ENCODE data around the gene CLCN7. TPM values are rescaled to one million over a fixed set of nuclear protein-coding genes. Genes with fewer than 3 reads are reported as not detected.

Gene CLCN7
- total RNA-seq, 4 donors from 2014 or later: 61.1 to 134 (median 100) TPM

DNA sequence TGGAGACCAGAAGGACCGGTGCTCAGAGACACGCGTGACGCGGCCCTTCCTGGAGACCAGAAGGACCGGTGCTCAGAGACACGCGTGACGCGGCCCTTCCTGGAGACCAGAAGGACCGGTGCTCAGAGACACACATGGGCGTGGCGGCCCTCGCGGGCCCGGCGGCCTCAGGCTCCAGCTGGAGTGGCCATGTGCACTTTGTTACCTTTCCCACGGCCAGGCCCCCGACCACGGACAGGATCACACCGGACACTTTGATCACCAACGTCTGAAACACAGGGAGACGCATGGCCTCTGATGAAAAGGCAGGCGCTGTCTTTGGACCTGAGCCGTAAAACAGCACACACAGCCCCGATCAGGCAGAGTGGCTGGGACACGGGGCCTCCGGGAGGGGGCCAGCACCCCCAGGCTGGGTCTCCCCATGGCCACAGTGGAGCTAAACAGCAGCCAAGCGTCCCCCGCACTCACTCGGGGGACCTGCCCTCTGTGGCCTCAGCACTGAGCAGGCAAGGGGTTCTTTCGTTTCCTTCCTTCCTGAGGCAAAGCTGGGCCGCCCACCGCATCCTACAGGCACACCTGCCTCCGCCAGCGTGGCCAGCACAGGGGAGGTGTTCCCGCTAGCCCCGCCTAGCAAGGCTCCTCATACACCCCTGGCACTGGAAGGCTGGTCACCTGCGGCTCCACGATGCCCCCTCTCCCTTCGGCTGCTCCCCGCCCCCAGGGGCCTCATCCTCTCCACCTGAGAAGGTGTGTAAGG is 17.2 kb downstream of the CLCN7 start:
- Histone ChIP-seq H3K4me1 (no peaks in the 10 kb centered on the region), H3K27ac (no peak overlapping the region), H3K27me3 (no peaks in the 10 kb centered on the region), H3K4me3 (no peak overlapping the region), H3K9me3 (no peaks in the 10 kb centered on the region), H3K36me3 (peaks cover 87% of the 10 kb centered on the region)
- 90% methylated on average over 39 of the region's 42 CpGs for WGBS
- TF ChIP-seq POLR2AphosphoS5 (IDR thresholded peaks at IDR 0.05): no peak
- no peak for TF ChIP-seq POLR2A (IDR thresholded peaks at IDR 0.05)
- TF ChIP-seq EP300 (IDR thresholded peaks at IDR 0.05): no peak
- TF ChIP-seq, protein P1, sequence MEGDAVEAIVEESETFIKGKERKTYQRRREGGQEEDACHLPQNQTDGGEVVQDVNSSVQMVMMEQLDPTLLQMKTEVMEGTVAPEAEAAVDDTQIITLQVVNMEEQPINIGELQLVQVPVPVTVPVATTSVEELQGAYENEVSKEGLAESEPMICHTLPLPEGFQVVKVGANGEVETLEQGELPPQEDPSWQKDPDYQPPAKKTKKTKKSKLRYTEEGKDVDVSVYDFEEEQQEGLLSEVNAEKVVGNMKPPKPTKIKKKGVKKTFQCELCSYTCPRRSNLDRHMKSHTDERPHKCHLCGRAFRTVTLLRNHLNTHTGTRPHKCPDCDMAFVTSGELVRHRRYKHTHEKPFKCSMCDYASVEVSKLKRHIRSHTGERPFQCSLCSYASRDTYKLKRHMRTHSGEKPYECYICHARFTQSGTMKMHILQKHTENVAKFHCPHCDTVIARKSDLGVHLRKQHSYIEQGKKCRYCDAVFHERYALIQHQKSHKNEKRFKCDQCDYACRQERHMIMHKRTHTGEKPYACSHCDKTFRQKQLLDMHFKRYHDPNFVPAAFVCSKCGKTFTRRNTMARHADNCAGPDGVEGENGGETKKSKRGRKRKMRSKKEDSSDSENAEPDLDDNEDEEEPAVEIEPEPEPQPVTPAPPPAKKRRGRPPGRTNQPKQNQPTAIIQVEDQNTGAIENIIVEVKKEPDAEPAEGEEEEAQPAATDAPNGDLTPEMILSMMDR (IDR thresholded peaks at IDR 0.05): no peak
- DNase-seq (ENCODE audit: low spot score in 2 of 2): no peak

GRCh38 chr16:1456951-1457350 is 17.9 kb downstream of the CLCN7 start:
- Histone ChIP-seq H3K4me3 (no peak overlapping the region), H3K9me3 (no peaks in the 10 kb centered on the region), H3K4me1 (no peaks in the 10 kb centered on the region), H3K27me3 (no peaks in the 10 kb centered on the region), H3K27ac (no peak overlapping the region), H3K36me3 (peaks cover 93% of the 10 kb centered on the region)
- TF ChIP-seq, protein P1 (IDR thresholded peaks at IDR 0.05): no peak
- TF ChIP-seq POLR2AphosphoS5 (IDR thresholded peaks at IDR 0.05) (no peak), POLR2A (IDR thresholded peaks at IDR 0.05) (no peak), EP300 (IDR thresholded peaks at IDR 0.05) (no peak)
- 88% methylated on average over 16 of the region's 16 CpGs for WGBS
- no peak for DNase-seq (ENCODE audit: low spot score in 2 of 2)

DNA sequence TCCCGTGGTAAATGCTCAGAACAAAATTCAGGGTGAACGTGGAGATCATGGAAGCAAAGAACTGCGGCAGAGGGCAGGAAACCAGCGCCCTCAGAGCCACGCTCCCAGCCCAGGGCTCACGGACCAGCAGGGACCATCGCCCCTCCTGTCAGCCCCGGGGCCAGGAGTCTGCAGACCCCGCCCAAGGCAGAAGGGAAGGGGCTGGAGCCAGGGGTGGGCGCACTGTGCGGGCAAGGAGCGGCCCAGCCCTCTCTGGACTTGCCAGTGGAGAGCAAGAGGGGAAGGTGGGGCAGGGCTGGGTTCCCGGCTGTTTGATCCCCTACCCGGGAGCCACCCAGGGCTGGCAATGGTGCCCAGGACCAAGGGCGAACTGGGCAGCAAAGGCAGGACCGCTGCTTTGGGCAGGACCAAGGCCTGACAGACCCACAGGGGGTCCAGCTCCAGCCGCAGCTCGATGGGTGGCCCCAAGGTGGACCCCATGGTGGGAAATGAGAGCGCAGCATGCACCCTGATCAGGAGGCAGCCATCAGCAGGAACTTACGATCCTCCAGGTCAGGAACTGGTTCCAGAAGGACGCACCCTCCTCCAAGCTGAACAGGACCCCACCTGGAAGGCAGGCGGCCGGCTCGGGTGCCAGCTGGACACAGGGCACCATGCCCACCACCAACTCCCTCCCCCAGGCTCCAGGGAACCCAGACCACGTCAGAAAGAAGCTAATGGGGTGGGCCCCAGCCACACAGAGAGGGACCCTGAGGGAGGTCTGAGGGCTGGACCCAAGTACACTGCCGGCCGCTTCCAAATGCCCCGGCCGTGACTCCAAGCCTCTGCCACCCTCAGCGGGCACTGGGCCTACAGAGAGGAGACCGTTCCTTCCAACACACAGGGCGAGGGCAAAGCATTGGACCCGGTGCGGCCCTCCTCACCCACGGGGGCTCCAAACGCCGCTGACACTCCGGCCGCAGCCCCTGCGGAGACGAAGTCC is 19.3 kb downstream of the CLCN7 start:
- 96% methylated on average over 23 of the region's 41 CpGs for WGBS
- Histone ChIP-seq H3K9me3 (no peaks in the 10 kb centered on the region), H3K4me1 (no peaks in the 10 kb centered on the region), H3K27me3 (no peaks in the 10 kb centered on the region), H3K36me3 (peaks cover 93% of the 10 kb centered on the region), H3K4me3 (no peak overlapping the region), H3K27ac (no peak overlapping the region)
- no peak for DNase-seq (ENCODE audit: low spot score in 2 of 2)
- no peak for TF ChIP-seq POLR2AphosphoS5 (IDR thresholded peaks at IDR 0.05)
- TF ChIP-seq EP300 (IDR thresholded peaks at IDR 0.05): no peak
- TF ChIP-seq, protein P1 (IDR thresholded peaks at IDR 0.05): no peak
- no peak for TF ChIP-seq POLR2A (IDR thresholded peaks at IDR 0.05)

DNA sequence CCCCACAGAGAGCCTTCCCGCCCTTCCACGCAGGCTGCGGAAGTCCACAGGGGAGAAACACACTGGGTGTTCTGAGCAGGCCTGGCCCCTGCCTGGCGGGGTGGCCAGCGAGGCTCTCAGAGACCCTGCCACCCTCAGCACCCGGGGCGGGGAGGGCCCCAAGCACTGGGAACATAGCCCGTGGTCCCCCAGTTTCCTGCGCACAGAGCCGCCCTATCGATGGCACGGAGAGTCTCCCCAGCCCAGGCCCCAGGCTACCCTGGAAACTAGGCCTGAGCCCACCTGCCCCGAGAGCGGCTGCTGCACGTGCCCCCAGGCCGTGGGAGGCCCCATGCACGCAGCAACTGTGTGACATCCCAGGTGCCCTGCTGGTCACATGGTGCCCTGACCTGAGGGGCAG is 20.3 kb downstream of the CLCN7 start:
- Histone ChIP-seq H3K4me1 (no peaks in the 10 kb centered on the region), H3K36me3 (peaks cover 95% of the 10 kb centered on the region), H3K27ac (no peak overlapping the region), H3K4me3 (no peak overlapping the region), H3K9me3 (no peaks in the 10 kb centered on the region), H3K27me3 (no peaks in the 10 kb centered on the region)
- no peak for TF ChIP-seq POLR2A (IDR thresholded peaks at IDR 0.05)
- TF ChIP-seq, protein P1 (IDR thresholded peaks at IDR 0.05): no peak
- no peak for TF ChIP-seq EP300 (IDR thresholded peaks at IDR 0.05)
- no peak for TF ChIP-seq POLR2AphosphoS5 (IDR thresholded peaks at IDR 0.05)
- 89% methylated on average over 17 of the region's 17 CpGs for WGBS
- no peak for DNase-seq (ENCODE audit: low spot score in 2 of 2)

DNA sequence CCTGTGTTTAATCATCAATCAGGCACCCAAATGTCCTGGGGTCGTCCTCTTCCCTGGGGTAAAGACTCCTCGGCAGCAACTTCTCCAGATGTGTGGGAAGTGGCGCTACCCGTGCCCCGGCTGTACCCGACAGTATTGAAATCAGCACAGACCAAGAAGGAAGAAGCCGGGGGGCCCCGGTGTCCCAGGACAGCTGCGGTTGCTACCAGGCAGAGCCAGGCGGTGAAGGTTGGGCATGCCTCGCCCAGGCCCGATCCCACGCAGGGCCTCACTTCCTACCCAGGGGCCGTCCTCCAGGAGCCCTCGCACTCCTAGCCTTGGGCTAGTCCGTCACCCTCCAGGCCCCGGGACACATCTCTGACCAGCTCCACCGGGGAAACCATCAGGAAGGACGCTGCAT is 21.5 kb downstream of the CLCN7 start:
- no peaks in the 10 kb centered on the region for H3K4me1 ChIP-seq
- H3K9me3 ChIP-seq: no peaks in the 10 kb centered on the region
- H3K27ac ChIP-seq: no peak overlapping the region
- H3K4me3 ChIP-seq: no peak overlapping the region
- WGBS: 92% methylated on average over 16 of the region's 19 CpGs
- TF ChIP-seq POLR2AphosphoS5 (IDR thresholded peaks at IDR 0.05) (no peak), EP300 (IDR thresholded peaks at IDR 0.05) (no peak), POLR2A (IDR thresholded peaks at IDR 0.05) (no peak)
- TF ChIP-seq, protein P1 (IDR thresholded peaks at IDR 0.05): no peak
- no peaks in the 10 kb centered on the region for H3K27me3 ChIP-seq
- peaks cover 100% of the 10 kb centered on the region for H3K36me3 ChIP-seq
- DNase-seq (ENCODE audit: low spot score in 2 of 2): no peak
